Caki2 (cell line): ENCODE measurements around the gene DLGAP5. TPM values are rescaled to one million over a fixed set of nuclear protein-coding genes. Genes with fewer than 3 reads are reported as not detected.

ENCODE experiments used
- DNase-seq: peaks from one replicate; pipeline ENCODE4 v3.0.0-alpha.2; 2015; ENCODE audit warnings: low read depth
- in situ Hi-C: cut with HindIII; loops from 2 replicates; pipeline ENCODE4 v1.10.0; 2016; ENCODE audit warnings: low sequenced_read_pairs, low pct_unique_long_range_greater_than_20kb, mixed read lengths
- total RNA-seq: library from RNA; depleted of rRNA; stranded (reverse); fragments of >200 nt; shearing (Covaris generic); gene quantifications from 2 replicates; pipeline ENCODE4 v1.2.3, GENCODE V29; 2014; ENCODE audit warnings: low replicate concordance

Gene DLGAP5
- total RNA-seq, 1 experiment from 2014 or later = 27.1 TPM

- DNase-seq = no peak
- in situ Hi-C loops = no loop called here
Observed at GRCh38 chr14:55194656-55195355, 3.4 kb upstream of the DLGAP5 start.

- no peak for DNase-seq
- in situ Hi-C loops = no loop called here
Observed at GRCh38 chr14:55192054-55192621, 753 bp upstream of the DLGAP5 start.

- in situ Hi-C loops = no loop called here
- no peak for DNase-seq
Observed at GRCh38 chr14:55190906-55191202, 531 bp downstream of the DLGAP5 start.

- no peak for DNase-seq
- in situ Hi-C loops = no loop called here
Observed at GRCh38 chr14:55188686-55189295, 2.6 kb downstream of the DLGAP5 start.

GRCh38 chr14:55180434-55180833 lies 11.0 kb downstream of the DLGAP5 start:
- in situ Hi-C loops = no loop called here
- DNase-seq = no peak

- in situ Hi-C loops = no loop called here
- DNase-seq = no peak
Observed at GRCh38 chr14:55180006-55180405, 11.4 kb downstream of the DLGAP5 start.

GRCh38 chr14:55170526-55170925 lies 20.9 kb downstream of the DLGAP5 start:
- in situ Hi-C loops = no loop called here
- DNase-seq = no peak

GRCh38 chr14:55160989-55161388 lies 30.4 kb downstream of the DLGAP5 start:
- peak; percentile 17 for DNase-seq
- in situ Hi-C loops = no loop called here

GRCh38 chr14:55158412-55158811 lies 33.0 kb downstream of the DLGAP5 start:
- DNase-seq = no peak
- in situ Hi-C loops = no loop called here

- DNase-seq = no peak
- in situ Hi-C loops = no loop called here
Observed at GRCh38 chr14:55157080-55157479, 34.3 kb downstream of the DLGAP5 start.

- in situ Hi-C loops = no loop called here
Observed at GRCh38 chr14:55153951-55154350, 37.4 kb downstream of the DLGAP5 start.

GRCh38 chr14:55152052-55152753 lies 39.2 kb downstream of the DLGAP5 start:
- DNase-seq = no peak
- in situ Hi-C loops = no loop called here

More at GRCh38 chr14:55153951-55154350, 37.4 kb downstream of the DLGAP5 start:
- no peak for DNase-seq

GRCh38 chr14:55151601-55152000 lies 39.8 kb downstream of the DLGAP5 start:
- no peak for DNase-seq
- in situ Hi-C loops = no loop called here

GRCh38 chr14:55146425-55146824 lies 45.0 kb downstream of the DLGAP5 start:
- in situ Hi-C loops = no loop called here

GRCh38 chr14:55142466-55142865 lies 48.9 kb downstream of the DLGAP5 start:
- no peak for DNase-seq
- in situ Hi-C loops = no loop called here

More at GRCh38 chr14:55146425-55146824, 45.0 kb downstream of the DLGAP5 start:
- no peak for DNase-seq

GRCh38 chr14:55141825-55142224 lies 49.6 kb downstream of the DLGAP5 start:
- DNase-seq = no peak
- in situ Hi-C loops = no loop called here

- in situ Hi-C loops = no loop called here
- DNase-seq = no peak
Observed at GRCh38 chr14:55139696-55140509, 51.5 kb downstream of the DLGAP5 start.

GRCh38 chr14:55139141-55139540 lies 52.2 kb downstream of the DLGAP5 start:
- in situ Hi-C loops = no loop called here

More at GRCh38 chr14:55139141-55139540, 52.2 kb downstream of the DLGAP5 start:
- no peak for DNase-seq
